H1 (cell line): Measurements from ENCODE around the gene CAMTA1. TPM values are rescaled to one million over a fixed set of nuclear protein-coding genes. Genes with fewer than 3 reads are reported as not detected.

Experiments used
- CTCF ChIA-PET: fragments of 300-600 bp; sonication (Branson Sonifier 250); formaldehyde crosslinking; loops from one replicate; lab custom pipeline; 2021; ENCODE audit not compliant: partially characterized antibody; lab: Charles Lee
- POLR2A ChIA-PET: fragments of 300-600 bp; sonication (Branson Sonifier 250); formaldehyde crosslinking; loops from one replicate; lab custom pipeline; 2021; ENCODE audit warnings: inconsistent platforms; ENCODE audit not compliant: partially characterized antibody; lab: Charles Lee
- DNase-seq, 2 experiments: peaks; one replicate each; pipeline versions ENCODE4 v3.0.0 to v3.0.0-alpha.2; 2010 to 2022; ENCODE audit warnings: low spot score in 2 of 2, low read depth in 1 of 2, mixed read lengths in 1 of 2
- FAIRE-seq: peaks from 2 replicates; lab custom pipeline; 2011; peaks lifted over from hg19 to GRCh38; lab: Jason Lieb, UNC
- H2AFZ ChIP-seq: 2 replicates; pipeline ENCODE4 v1.8.1; 2012; ENCODE audit warnings: low read length, inconsistent platforms
- H2AK5ac ChIP-seq: 2 replicates; pipeline ENCODE4 v1.6.1; 2013; ENCODE audit warnings: low read depth, low read length
- H2BK120ac ChIP-seq: replicated peaks from 2 replicates; pipeline ENCODE3; 2013; ENCODE audit warnings: low read depth, low read length, inconsistent platforms
- H2BK12ac ChIP-seq: 2 replicates; pipeline ENCODE4 v1.6.1; 2013; ENCODE audit warnings: low read depth, low read length
- H2BK15ac ChIP-seq: 2 replicates; pipeline ENCODE4 v1.6.1; 2013; ENCODE audit warnings: low read length
- H2BK20ac ChIP-seq: 2 replicates; pipeline ENCODE4 v1.6.1; 2013; ENCODE audit warnings: low read length
- H2BK5ac ChIP-seq: 2 replicates; pipeline ENCODE4 v1.6.1; 2013; ENCODE audit warnings: low read depth, low read length
- H3K14ac ChIP-seq: 2 replicates; pipeline ENCODE4 v1.6.1; 2013; ENCODE audit warnings: inconsistent platforms; ENCODE audit not compliant: insufficient read length
- H3K18ac ChIP-seq: 2 replicates; pipeline ENCODE4 v1.6.1; 2013; ENCODE audit warnings: low read length; ENCODE audit errors: extremely low read depth
- H3K23ac ChIP-seq: 2 replicates; pipeline ENCODE4 v1.6.1; 2013; ENCODE audit warnings: inconsistent platforms; ENCODE audit not compliant: insufficient read length
- H3K23me2 ChIP-seq: 2 replicates; pipeline ENCODE4 v1.6.1; 2013; ENCODE audit warnings: low read depth, low read length
- H3K27ac ChIP-seq: 2 replicates; pipeline ENCODE4 v1.6.1; 2011; ENCODE audit warnings: low read depth, low read length, inconsistent platforms
- H3K27me3 ChIP-seq, 4 experiments: replicated peaks in 1 of 4; 1 replicate in 1 of 4; 2 replicates in 3 of 4; pipeline versions ENCODE4 v1.6.1 to v1.8.1; 2011 to 2013; ENCODE audit warnings: low read length in 3 of 4, mild to moderate bottlenecking in 3 of 4, inconsistent platforms in 2 of 4, mixed read lengths in 2 of 4, moderate library complexity in 1 of 4; ENCODE audit not compliant: control insufficient read depth in 3 of 4, insufficient read depth in 3 of 4; ENCODE audit errors: extremely low read depth in 1 of 4
- H3K36me3 ChIP-seq, 4 experiments: 2 replicates each; pipeline versions ENCODE4 v1.6.1 to v1.8.1; 2011 to 2013; ENCODE audit warnings: mild to moderate bottlenecking in 4 of 4, low read length in 3 of 4, moderate library complexity in 2 of 4, control low read depth in 1 of 4, inconsistent platforms in 1 of 4; ENCODE audit not compliant: insufficient read depth in 4 of 4, control insufficient read depth in 2 of 4
- H3K4ac ChIP-seq: replicated peaks from 2 replicates; pipeline ENCODE3; 2013; ENCODE audit warnings: low read length, low read depth, mixed read lengths, inconsistent platforms; ENCODE audit not compliant: insufficient read length
- H3K4me1 ChIP-seq, 4 experiments: replicated peaks in 1 of 4; 1 replicate in 1 of 4; 2 replicates in 3 of 4; pipeline versions ENCODE4 v1.6.1 to v1.8.1; 2011 to 2013; ENCODE audit warnings: low read length in 3 of 4, inconsistent platforms in 2 of 4, mixed read lengths in 1 of 4; ENCODE audit not compliant: insufficient read depth in 4 of 4, control insufficient read depth in 3 of 4
- H3K4me2 ChIP-seq, 2 experiments: 2 replicates each; pipeline versions ENCODE4 v1.6.1 to v1.8.1; 2011 to 2013; ENCODE audit warnings: low read depth in 2 of 2, low read length in 2 of 2, control low read depth in 1 of 2, inconsistent platforms in 1 of 2, mild to moderate bottlenecking in 1 of 2; ENCODE audit not compliant: insufficient read depth in 1 of 2
- H3K4me3 ChIP-seq, 4 experiments: fragments of 200-600, 300-600 bp in 1 of 4; sonication (generic), shearing (Covaris generic), sonication (Bioruptor Twin) in 1 of 4; 2 replicates each; pipeline versions ENCODE4 v1.5.1 to v1.8.1; 2011 to 2016; ENCODE audit warnings: low read length in 4 of 4, low read depth in 3 of 4, control low read depth in 2 of 4, inconsistent platforms in 2 of 4, mild to moderate bottlenecking in 2 of 4, mixed read lengths in 1 of 4, moderate library complexity in 1 of 4; ENCODE audit not compliant: insufficient read depth in 2 of 4; ENCODE audit errors: extremely low read depth in 1 of 4
- H3K56ac ChIP-seq: replicated peaks from 2 replicates; pipeline ENCODE3; 2013; ENCODE audit warnings: low read depth, mild to moderate bottlenecking, mixed read lengths, low read length, inconsistent platforms; ENCODE audit not compliant: insufficient read length
- H3K79me1 ChIP-seq: 2 replicates; pipeline ENCODE4 v1.6.1; 2013; ENCODE audit warnings: low read depth, low read length, control low read depth
- H3K79me2 ChIP-seq, 2 experiments: 2 replicates each; pipeline versions ENCODE4 v1.6.1 to v1.8.1; 2012 to 2013; ENCODE audit warnings: low read length in 2 of 2, mild to moderate bottlenecking in 2 of 2, inconsistent platforms in 1 of 2; ENCODE audit not compliant: insufficient read depth in 2 of 2, control insufficient read depth in 1 of 2
- H3K9ac ChIP-seq, 4 experiments: replicated peaks in 1 of 4; 1 replicate in 1 of 4; 2 replicates in 3 of 4; pipeline versions ENCODE4 v1.6.1 to v1.8.1; 2011 to 2013; ENCODE audit warnings: low read depth in 3 of 4, low read length in 3 of 4, control low read depth in 2 of 4, mild to moderate bottlenecking in 2 of 4, moderate library complexity in 2 of 4, inconsistent platforms in 1 of 4; ENCODE audit errors: extremely low read depth in 1 of 4
- H3K9me3 ChIP-seq, 2 experiments: 2 replicates each; pipeline versions ENCODE4 v1.6.1 to v1.8.1; 2012 to 2013; ENCODE audit warnings: mild to moderate bottlenecking in 2 of 2, moderate library complexity in 2 of 2, control low read depth in 1 of 2, inconsistent platforms in 1 of 2, low read depth in 1 of 2, low read length in 1 of 2, mixed read lengths in 1 of 2; ENCODE audit not compliant: insufficient read depth in 2 of 2
- H4K20me1 ChIP-seq, 2 experiments: replicated peaks in 1 of 2; 2 replicates each; pipeline versions ENCODE3 to v1.8.1; 2011 to 2013; ENCODE audit warnings: inconsistent platforms in 2 of 2, low read length in 2 of 2, mild to moderate bottlenecking in 1 of 2; ENCODE audit not compliant: insufficient read depth in 2 of 2, control insufficient read depth in 1 of 2
- H4K5ac ChIP-seq: 2 replicates; pipeline ENCODE4 v1.6.1; 2013; ENCODE audit warnings: low read length, low read depth, mixed read lengths, inconsistent platforms; ENCODE audit not compliant: insufficient read length
- H4K8ac ChIP-seq: 2 replicates; pipeline ENCODE4 v1.8.0; 2013; ENCODE audit warnings: mild to moderate bottlenecking, moderate library complexity, low read length, inconsistent platforms; ENCODE audit not compliant: insufficient read depth; ENCODE audit errors: extremely low read depth
- H4K91ac ChIP-seq: replicated peaks from 2 replicates; pipeline ENCODE3; 2013; ENCODE audit warnings: low read length, mixed read lengths, inconsistent platforms; ENCODE audit not compliant: insufficient read length
- CBX5 ChIP-seq: fragments of 300-800, 300-1000 bp; sonication (generic); IDR thresholded peaks from 2 replicates; pipeline ENCODE4 v1.7.1; 2016; ENCODE audit warnings: antibody characterized with exemption, low read length, low read depth
- EP300 ChIP-seq, 2 experiments: IDR thresholded peaks; 1 replicate in 1 of 2; 2 replicates in 1 of 2; pipeline ENCODE4 v1.6.1; 2011 to 2012; ENCODE audit warnings: low read depth in 2 of 2, low read length in 2 of 2, mild to moderate bottlenecking in 2 of 2, borderline replicate concordance in 1 of 2, inconsistent platforms in 1 of 2, moderate library complexity in 1 of 2
- RFX5 ChIP-seq: IDR thresholded peaks from 2 replicates; pipeline ENCODE4 v1.6.1; 2011; ENCODE audit warnings: low read depth, low read length, improper control_type of control experiment, borderline replicate concordance
- TCF12 ChIP-seq: IDR thresholded peaks from 2 replicates; pipeline ENCODE4 v1.6.1; 2011; ENCODE audit warnings: low read depth, mild to moderate bottlenecking, low read length
- TEAD4 ChIP-seq: IDR thresholded peaks from 2 replicates; pipeline ENCODE4 v1.6.1; 2012; ENCODE audit warnings: low read depth, low read length, inconsistent platforms, mixed read lengths
- WGBS, 2 experiments: shearing (Covaris generic) in 1 of 2; methylation state at CpG; one replicate each; pipeline versions ENCODE4 v1.1.6 to v1.1.7; 2013 to 2015; ENCODE audit warnings: low lambda C conversion rate in 2 of 2, mixed read lengths in 2 of 2, inconsistent platforms in 1 of 2, low coverage in 1 of 2, missing lambda C conversion rate in 1 of 2; ENCODE audit not compliant: insufficient replicate concordance in 2 of 2, insufficient coverage in 1 of 2, insufficient read length in 1 of 2; ENCODE audit errors: extremely low coverage in 1 of 2, missing lambda C conversion rate in 1 of 2; 5-methylcytosine and 5-hydroxymethylcytosine counted together
- polyA plus RNA-seq, 7 experiments: library from polyadenylated mRNA; depleted of rRNA in 3 of 7; stranded (reverse) in 5 of 7; unstranded in 2 of 7; fragments of >200 nt in 5 of 7; fragments of 200-250 nt in 2 of 7; gene quantifications; 1 replicate in 5 of 7; 2 replicates in 1 of 7; 4 replicates in 1 of 7; pipeline versions ENCODE4 v1.2.1 to v1.2.3, GENCODE V29; 2011 to 2013; ENCODE audit warnings: missing spikeins in 2 of 7, mixed read lengths in 2 of 7
- total RNA-seq: library from RNA; stranded (reverse); fragmentation: NEBNext Ultra II Directional; extraction: Animal tissue kit (Norgen Biotek cat#: 25700); gene quantifications from 2 replicates; pipeline ENCODE4 v1.2.1, GENCODE V29; 2021

Gene CAMTA1
- total and polyA plus RNA-seq, 2 of the 8 experiments (the other 6 are each of a cell fraction or from before 2014, with no cell fraction given): 65.0 to 119 TPM

- Histone ChIP-seq H4K5ac (no peak overlapping the region), H2BK5ac (0 out of 2 replicates have a peak overlapping the region, but pooled peaks have one; percentile 35), H4K91ac (no peak overlapping the region), H3K4me1 (peaks cover 8 to 24% (median 18%) of the 10 kb centered on the region in 4 experiments), H3K27ac (no peak overlapping the region), H2BK12ac (peak overlapping the region; percentile 80; the same call in 1 of the 2 replicates), H3K18ac (no peak overlapping the region), H2AFZ (no peak overlapping the region), H3K4me3 (no peak overlapping the region), H3K56ac (no peak overlapping the region), H2AK5ac (no peak overlapping the region), H3K23me2 (no peaks in the 10 kb centered on the region), H3K27me3 (no peaks in the 10 kb centered on the region; a peak in 1 of 7 replicates), H3K23ac (no peak overlapping the region), H3K9me3 (no peaks in the 10 kb centered on the region), H3K14ac (no peak overlapping the region), H3K79me2 (no peaks in the 10 kb centered on the region), H3K4me2 (no peak overlapping the region), H3K4ac (no peak overlapping the region), H2BK120ac (no peak overlapping the region), H3K36me3 (no peaks in the 10 kb centered on the region), H4K20me1 (no peaks in the 10 kb centered on the region), H2BK15ac (no peak overlapping the region), H3K79me1 (no peaks in the 10 kb centered on the region), H4K8ac (no peak overlapping the region), H3K9ac (no peak overlapping the region), H2BK20ac (no peak overlapping the region)
- TF ChIP-seq TCF12 (no peak), EP300 (IDR thresholded peaks at IDR 0.05; ENCODE audit: borderline replicate concordance in 1 of 2, low read depth in 2 of 2, low read length in 2 of 2) (no peak), TEAD4 (no peak), RFX5 (no peak), CBX5 (no peak)
- no peak for DNase-seq
- WGBS, 2 experiments: 88% methylated on average over 16 of the region's 16 CpGs; no CpG with 5 or more reads in 1 of the 2 experiments
- POLR2A ChIA-PET: interaction anchor here (0.8 to 0.9 kb wide), 3 partner anchors 13 to 65 kb away, joined by 3 read pairs; no protein-coding TSS in a partner anchor
- CTCF ChIA-PET: interaction anchor here (0.9 to 2.6 kb wide), 7 partner anchors 10 to 120 kb away, joined by 3 to 7 read pairs (median 3); no protein-coding TSS in a partner anchor
- FAIRE-seq: no peak
Observed at GRCh38 chr1:6955357-6956094, 170.3 kb downstream of the CAMTA1 start.
